ENCODE results near the gene AHRR.

- no peak for TF ChIP-seq POLR2A (IDR thresholded peaks at IDR 0.05)
- TF ChIP-seq, protein P1, sequence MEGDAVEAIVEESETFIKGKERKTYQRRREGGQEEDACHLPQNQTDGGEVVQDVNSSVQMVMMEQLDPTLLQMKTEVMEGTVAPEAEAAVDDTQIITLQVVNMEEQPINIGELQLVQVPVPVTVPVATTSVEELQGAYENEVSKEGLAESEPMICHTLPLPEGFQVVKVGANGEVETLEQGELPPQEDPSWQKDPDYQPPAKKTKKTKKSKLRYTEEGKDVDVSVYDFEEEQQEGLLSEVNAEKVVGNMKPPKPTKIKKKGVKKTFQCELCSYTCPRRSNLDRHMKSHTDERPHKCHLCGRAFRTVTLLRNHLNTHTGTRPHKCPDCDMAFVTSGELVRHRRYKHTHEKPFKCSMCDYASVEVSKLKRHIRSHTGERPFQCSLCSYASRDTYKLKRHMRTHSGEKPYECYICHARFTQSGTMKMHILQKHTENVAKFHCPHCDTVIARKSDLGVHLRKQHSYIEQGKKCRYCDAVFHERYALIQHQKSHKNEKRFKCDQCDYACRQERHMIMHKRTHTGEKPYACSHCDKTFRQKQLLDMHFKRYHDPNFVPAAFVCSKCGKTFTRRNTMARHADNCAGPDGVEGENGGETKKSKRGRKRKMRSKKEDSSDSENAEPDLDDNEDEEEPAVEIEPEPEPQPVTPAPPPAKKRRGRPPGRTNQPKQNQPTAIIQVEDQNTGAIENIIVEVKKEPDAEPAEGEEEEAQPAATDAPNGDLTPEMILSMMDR (IDR thresholded peaks at IDR 0.05), result no peak
These were observed 16.5 kb upstream of the AHRR start for GRCh38 chr5:305050-305449.
